ENCODE results near the gene MBTD1. TPM values are rescaled to one million over a fixed set of nuclear protein-coding genes. Genes with fewer than 3 reads are reported as not detected.

The MBTD1 gene
- total and polyA plus RNA-seq, 2 of the 8 experiments (the other 6 are each of a cell fraction or from before 2014, with no cell fraction given), result 20.3 to 51.4 TPM

DNA sequence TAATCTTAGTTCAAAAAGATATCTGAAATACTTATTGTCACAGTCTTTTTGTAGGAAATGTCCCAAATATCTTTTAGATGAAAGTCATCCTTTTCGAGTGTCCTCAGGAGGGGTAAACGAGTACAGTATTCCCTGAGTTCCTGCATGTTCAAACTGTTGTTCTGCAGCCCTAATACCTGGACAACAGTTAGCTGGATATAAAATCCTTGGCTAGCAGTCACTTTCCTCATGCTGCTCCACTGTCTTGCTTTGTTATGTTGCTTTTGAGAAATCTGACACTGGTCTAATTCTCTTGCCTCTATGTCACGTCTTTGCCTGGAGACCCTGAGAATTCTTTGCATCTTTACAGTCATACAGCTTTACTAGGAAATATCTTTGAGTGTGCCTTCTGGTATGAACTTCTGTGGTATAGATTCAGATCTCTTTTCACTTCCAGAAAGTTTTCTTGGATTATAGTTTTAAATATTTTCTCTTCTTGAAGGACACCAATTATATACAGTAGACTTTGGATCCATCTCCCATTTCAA, 9.5 kb downstream of the MBTD1 start (continued):
- TF ChIP-seq, protein P1, sequence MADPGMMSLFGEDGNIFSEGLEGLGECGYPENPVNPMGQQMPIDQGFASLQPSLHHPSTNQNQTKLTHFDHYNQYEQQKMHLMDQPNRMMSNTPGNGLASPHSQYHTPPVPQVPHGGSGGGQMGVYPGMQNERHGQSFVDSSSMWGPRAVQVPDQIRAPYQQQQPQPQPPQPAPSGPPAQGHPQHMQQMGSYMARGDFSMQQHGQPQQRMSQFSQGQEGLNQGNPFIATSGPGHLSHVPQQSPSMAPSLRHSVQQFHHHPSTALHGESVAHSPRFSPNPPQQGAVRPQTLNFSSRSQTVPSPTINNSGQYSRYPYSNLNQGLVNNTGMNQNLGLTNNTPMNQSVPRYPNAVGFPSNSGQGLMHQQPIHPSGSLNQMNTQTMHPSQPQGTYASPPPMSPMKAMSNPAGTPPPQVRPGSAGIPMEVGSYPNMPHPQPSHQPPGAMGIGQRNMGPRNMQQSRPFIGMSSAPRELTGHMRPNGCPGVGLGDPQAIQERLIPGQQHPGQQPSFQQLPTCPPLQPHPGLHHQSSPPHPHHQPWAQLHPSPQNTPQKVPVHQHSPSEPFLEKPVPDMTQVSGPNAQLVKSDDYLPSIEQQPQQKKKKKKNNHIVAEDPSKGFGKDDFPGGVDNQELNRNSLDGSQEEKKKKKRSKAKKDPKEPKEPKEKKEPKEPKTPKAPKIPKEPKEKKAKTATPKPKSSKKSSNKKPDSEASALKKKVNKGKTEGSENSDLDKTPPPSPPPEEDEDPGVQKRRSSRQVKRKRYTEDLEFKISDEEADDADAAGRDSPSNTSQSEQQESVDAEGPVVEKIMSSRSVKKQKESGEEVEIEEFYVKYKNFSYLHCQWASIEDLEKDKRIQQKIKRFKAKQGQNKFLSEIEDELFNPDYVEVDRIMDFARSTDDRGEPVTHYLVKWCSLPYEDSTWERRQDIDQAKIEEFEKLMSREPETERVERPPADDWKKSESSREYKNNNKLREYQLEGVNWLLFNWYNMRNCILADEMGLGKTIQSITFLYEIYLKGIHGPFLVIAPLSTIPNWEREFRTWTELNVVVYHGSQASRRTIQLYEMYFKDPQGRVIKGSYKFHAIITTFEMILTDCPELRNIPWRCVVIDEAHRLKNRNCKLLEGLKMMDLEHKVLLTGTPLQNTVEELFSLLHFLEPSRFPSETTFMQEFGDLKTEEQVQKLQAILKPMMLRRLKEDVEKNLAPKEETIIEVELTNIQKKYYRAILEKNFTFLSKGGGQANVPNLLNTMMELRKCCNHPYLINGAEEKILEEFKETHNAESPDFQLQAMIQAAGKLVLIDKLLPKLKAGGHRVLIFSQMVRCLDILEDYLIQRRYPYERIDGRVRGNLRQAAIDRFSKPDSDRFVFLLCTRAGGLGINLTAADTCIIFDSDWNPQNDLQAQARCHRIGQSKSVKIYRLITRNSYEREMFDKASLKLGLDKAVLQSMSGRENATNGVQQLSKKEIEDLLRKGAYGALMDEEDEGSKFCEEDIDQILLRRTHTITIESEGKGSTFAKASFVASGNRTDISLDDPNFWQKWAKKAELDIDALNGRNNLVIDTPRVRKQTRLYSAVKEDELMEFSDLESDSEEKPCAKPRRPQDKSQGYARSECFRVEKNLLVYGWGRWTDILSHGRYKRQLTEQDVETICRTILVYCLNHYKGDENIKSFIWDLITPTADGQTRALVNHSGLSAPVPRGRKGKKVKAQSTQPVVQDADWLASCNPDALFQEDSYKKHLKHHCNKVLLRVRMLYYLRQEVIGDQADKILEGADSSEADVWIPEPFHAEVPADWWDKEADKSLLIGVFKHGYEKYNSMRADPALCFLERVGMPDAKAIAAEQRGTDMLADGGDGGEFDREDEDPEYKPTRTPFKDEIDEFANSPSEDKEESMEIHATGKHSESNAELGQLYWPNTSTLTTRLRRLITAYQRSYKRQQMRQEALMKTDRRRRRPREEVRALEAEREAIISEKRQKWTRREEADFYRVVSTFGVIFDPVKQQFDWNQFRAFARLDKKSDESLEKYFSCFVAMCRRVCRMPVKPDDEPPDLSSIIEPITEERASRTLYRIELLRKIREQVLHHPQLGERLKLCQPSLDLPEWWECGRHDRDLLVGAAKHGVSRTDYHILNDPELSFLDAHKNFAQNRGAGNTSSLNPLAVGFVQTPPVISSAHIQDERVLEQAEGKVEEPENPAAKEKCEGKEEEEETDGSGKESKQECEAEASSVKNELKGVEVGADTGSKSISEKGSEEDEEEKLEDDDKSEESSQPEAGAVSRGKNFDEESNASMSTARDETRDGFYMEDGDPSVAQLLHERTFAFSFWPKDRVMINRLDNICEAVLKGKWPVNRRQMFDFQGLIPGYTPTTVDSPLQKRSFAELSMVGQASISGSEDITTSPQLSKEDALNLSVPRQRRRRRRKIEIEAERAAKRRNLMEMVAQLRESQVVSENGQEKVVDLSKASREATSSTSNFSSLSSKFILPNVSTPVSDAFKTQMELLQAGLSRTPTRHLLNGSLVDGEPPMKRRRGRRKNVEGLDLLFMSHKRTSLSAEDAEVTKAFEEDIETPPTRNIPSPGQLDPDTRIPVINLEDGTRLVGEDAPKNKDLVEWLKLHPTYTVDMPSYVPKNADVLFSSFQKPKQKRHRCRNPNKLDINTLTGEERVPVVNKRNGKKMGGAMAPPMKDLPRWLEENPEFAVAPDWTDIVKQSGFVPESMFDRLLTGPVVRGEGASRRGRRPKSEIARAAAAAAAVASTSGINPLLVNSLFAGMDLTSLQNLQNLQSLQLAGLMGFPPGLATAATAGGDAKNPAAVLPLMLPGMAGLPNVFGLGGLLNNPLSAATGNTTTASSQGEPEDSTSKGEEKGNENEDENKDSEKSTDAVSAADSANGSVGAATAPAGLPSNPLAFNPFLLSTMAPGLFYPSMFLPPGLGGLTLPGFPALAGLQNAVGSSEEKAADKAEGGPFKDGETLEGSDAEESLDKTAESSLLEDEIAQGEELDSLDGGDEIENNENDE (IDR thresholded peaks at IDR 0.05; ENCODE audit: insufficient replicate concordance, low read length), result no peak
- TF ChIP-seq CTBP2 (IDR thresholded peaks at IDR 0.05; ENCODE audit: borderline replicate concordance, insufficient read depth, insufficient read length, low read length) (no peak), FOSL1 (IDR thresholded peaks at IDR 0.05; ENCODE audit: insufficient read depth, low read depth, low read length) (no peak), BCL11A (IDR thresholded peaks at IDR 0.05; ENCODE audit: low read depth in 2 of 2, low read length in 2 of 2) (no peak), JUN (IDR thresholded peaks at IDR 0.05; ENCODE audit: low read depth, low read length) (no peak), HDAC2 (IDR thresholded peaks at IDR 0.05; ENCODE audit: borderline replicate concordance in 1 of 2, low read depth in 2 of 2, low read length in 2 of 2) (no peak), SIX5 (IDR thresholded peaks at IDR 0.05; ENCODE audit: low read depth, low read length) (no peak), ZNF274 (IDR thresholded peaks at IDR 0.05; ENCODE audit: borderline replicate concordance, extremely low read depth, low read length) (no peak), NRF1 (IDR thresholded peaks at IDR 0.05; ENCODE audit: low read depth, low read length) (no peak), SRF (IDR thresholded peaks at IDR 0.05; ENCODE audit: low read depth, low read length) (no peak)
